Measurements from ENCODE around the gene R3HDM2. TPM values are rescaled to one million over a fixed set of nuclear protein-coding genes. Genes with fewer than 3 reads are reported as not detected.

R3HDM2 gene
- total and polyA plus RNA-seq, 2 donors (not counting 1 experiment from before 2014, with no cell fraction given) = 104 to 129 TPM

DNA sequence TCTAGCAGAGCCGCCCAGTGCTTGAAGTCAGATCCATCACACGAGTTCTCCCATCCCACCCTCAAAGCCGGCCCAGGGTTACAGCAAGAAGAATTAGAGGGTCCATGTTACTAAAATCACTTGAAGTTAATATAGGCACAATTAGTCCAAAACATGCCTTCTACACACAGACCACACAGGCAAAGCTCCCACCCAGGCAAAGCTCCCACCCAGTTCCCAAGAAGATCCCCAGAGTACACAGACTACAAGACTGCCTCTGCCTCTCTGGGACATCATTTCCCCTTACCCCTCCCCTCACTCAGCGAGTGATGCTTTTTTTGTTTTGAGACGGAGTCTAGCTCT lies 32.0 kb upstream of the R3HDM2 start:
- H3K4me1 Mint-ChIP-seq = peaks cover 40% of the 10 kb centered on the region
- Histone ChIP-seq H3K27ac (ENCODE audit: low read length in 2 of 2) (no peak overlapping the region), H2AFZ (ENCODE audit: insufficient read depth, low read depth, low read length, poor library complexity, severe bottlenecking) (peak overlapping the region; percentile 73), H3K9me3 (ENCODE audit: control extremely low read depth in 1 of 3, control insufficient read depth in 2 of 3, insufficient read depth in 1 of 3, low read length in 2 of 3) (no peaks in the 10 kb centered on the region), H3K9ac (ENCODE audit: low read length) (no peak overlapping the region), H4K20me1 (ENCODE audit: control insufficient read depth, insufficient read depth, low read length, poor library complexity, severe bottlenecking) (no peaks in the 10 kb centered on the region), H3K79me2 (ENCODE audit: control insufficient read depth, insufficient read depth, low read length) (peaks cover 6% of the 10 kb centered on the region), H3K36me3 (replicated peaks in 1 of 2; ENCODE audit: control extremely low read depth in 1 of 2, control insufficient read depth in 1 of 2, extremely low read depth in 1 of 2, insufficient read depth in 2 of 2, low read length in 1 of 2) (peaks cover 0 to 2% of the 10 kb centered on the region in 2 experiments), H3K27me3 (replicated peaks in 1 of 4; ENCODE audit: control extremely low read depth in 1 of 4, control insufficient read depth in 3 of 4, insufficient read depth in 4 of 4, low read length in 3 of 4) (no peaks in the 10 kb centered on the region), H3K4me2 (replicated peaks; ENCODE audit: low read depth, low read length, poor library complexity, severe bottlenecking) (peak overlapping the region; percentile 94), H3K4me3 (ENCODE audit: control extremely low read depth in 1 of 5, extremely low read depth in 1 of 5, insufficient read depth in 1 of 5, low read depth in 2 of 5, low read length in 4 of 5) (peak overlapping the region in 3 of 5 experiments; percentile 81 to 93 (median 90)), H3K4me1 (ENCODE audit: control insufficient read depth in 2 of 2, insufficient read depth in 2 of 2, low read length in 2 of 2) (peaks cover 23 to 48% of the 10 kb centered on the region in 2 donors)
- intact Hi-C loops (cut with micrococcal nuclease) = loop anchor here (1.0 kb wide), 5 partner anchors 13 to 231 kb away; partner anchors contain the start of genes DCTN2, MBD6 and OS9
- no peaks in the 10 kb centered on the region for H3K27me3 Mint-ChIP-seq
- H3K27ac Mint-ChIP-seq = peak overlapping the region; percentile 79
- no peaks in the 10 kb centered on the region for H3K9me3 Mint-ChIP-seq (ENCODE audit: insufficient read depth)
- no peak for ATAC-seq (ENCODE audit: low read depth)
- H3K4me3 Mint-ChIP-seq = peak overlapping the region; percentile 92
- 41% methylated on average over 3 of the region's 5 CpGs for WGBS (ENCODE audit: insufficient coverage)
- ChIA-PET CTCF (interaction anchor here (0.6 to 7.6 kb wide), 9 partner anchors 8 to 249 kb away, joined by 3 to 166 read pairs (median 3); partner anchors contain the start of genes ARHGAP9 and INHBE), POLR2A (interaction anchor here (0.5 to 3.9 kb wide), 3 partner anchors 16 to 93 kb away, joined by 3 to 39 read pairs (median 3); partner anchors contain the start of gene ARHGAP9)
- no peak for TF ChIP-seq EZH2 (IDR thresholded peaks at IDR 0.05; ENCODE audit: borderline replicate concordance, insufficient read depth, low read depth, low read length, poor library complexity, severe bottlenecking)
- TF ChIP-seq, protein P1, sequence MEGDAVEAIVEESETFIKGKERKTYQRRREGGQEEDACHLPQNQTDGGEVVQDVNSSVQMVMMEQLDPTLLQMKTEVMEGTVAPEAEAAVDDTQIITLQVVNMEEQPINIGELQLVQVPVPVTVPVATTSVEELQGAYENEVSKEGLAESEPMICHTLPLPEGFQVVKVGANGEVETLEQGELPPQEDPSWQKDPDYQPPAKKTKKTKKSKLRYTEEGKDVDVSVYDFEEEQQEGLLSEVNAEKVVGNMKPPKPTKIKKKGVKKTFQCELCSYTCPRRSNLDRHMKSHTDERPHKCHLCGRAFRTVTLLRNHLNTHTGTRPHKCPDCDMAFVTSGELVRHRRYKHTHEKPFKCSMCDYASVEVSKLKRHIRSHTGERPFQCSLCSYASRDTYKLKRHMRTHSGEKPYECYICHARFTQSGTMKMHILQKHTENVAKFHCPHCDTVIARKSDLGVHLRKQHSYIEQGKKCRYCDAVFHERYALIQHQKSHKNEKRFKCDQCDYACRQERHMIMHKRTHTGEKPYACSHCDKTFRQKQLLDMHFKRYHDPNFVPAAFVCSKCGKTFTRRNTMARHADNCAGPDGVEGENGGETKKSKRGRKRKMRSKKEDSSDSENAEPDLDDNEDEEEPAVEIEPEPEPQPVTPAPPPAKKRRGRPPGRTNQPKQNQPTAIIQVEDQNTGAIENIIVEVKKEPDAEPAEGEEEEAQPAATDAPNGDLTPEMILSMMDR (IDR thresholded peaks at IDR 0.05) = peak; percentile 1
- DNase-seq = no peak

DNA sequence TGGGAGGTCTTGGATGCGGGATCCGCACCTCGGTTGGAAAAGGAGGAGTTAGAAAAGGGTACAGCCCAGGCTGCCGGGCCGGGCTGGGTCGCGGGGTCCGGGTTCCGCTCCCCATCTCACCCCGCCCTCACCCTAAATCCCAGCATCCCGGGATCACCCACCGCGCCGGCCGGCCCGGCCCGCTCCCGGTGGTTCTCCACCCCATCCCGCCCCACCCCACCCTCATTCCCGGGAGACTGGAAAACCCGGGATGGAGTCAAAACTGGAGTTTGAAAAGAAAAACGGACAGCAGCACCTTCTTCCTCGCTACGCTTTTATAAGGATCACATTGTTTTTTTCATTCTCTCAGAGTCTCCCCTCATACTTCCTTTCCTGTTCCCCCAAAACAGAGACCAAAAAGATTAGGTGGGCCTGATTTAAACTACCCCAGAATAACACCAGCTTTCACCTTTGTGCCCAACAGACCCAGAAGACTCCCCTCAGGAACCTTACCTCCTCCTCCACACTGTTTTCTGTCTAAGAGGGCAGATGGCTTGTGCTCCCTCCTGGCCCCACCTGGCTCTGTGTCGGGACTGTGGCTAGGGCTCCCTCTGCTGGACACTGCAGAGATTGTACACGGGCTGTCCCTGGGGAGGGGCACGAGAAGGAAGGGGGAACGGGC lies 31.5 kb upstream of the R3HDM2 start:
- intact Hi-C loops (cut with micrococcal nuclease) = loop anchor here (1.0 kb wide), 5 partner anchors 14 to 232 kb away; partner anchors contain the start of genes DCTN2, MBD6 and OS9
- Histone ChIP-seq H3K4me2 (replicated peaks; ENCODE audit: low read depth, low read length, poor library complexity, severe bottlenecking) (peak overlapping the region; percentile 94), H3K9ac (ENCODE audit: low read length) (peak overlapping the region; percentile 81), H2AFZ (ENCODE audit: insufficient read depth, low read depth, low read length, poor library complexity, severe bottlenecking) (peak overlapping the region; percentile 73), H3K4me1 (ENCODE audit: control insufficient read depth in 2 of 2, insufficient read depth in 2 of 2, low read length in 2 of 2) (peaks cover 23 to 48% of the 10 kb centered on the region in 2 donors), H3K27ac (ENCODE audit: low read length in 2 of 2) (peak overlapping the region; percentile 15 to 58), H3K4me3 (ENCODE audit: control extremely low read depth in 1 of 5, extremely low read depth in 1 of 5, insufficient read depth in 1 of 5, low read depth in 2 of 5, low read length in 4 of 5) (peak overlapping the region; percentile 58 to 93 (median 81)), H3K9me3 (ENCODE audit: control extremely low read depth in 1 of 3, control insufficient read depth in 2 of 3, insufficient read depth in 1 of 3, low read length in 2 of 3) (no peaks in the 10 kb centered on the region), H3K27me3 (replicated peaks in 1 of 4; ENCODE audit: control extremely low read depth in 1 of 4, control insufficient read depth in 3 of 4, insufficient read depth in 4 of 4, low read length in 3 of 4) (no peaks in the 10 kb centered on the region), H3K79me2 (ENCODE audit: control insufficient read depth, insufficient read depth, low read length) (peaks cover 6% of the 10 kb centered on the region), H4K20me1 (ENCODE audit: control insufficient read depth, insufficient read depth, low read length, poor library complexity, severe bottlenecking) (no peaks in the 10 kb centered on the region), H3K36me3 (replicated peaks in 1 of 2; ENCODE audit: control extremely low read depth in 1 of 2, control insufficient read depth in 1 of 2, extremely low read depth in 1 of 2, insufficient read depth in 2 of 2, low read length in 1 of 2) (no peaks in the 10 kb centered on the region)
- peak overlapping the region; percentile 93 for H3K27ac Mint-ChIP-seq
- ATAC-seq (ENCODE audit: low read depth) (peak; percentile 64), DNase-seq (peak; percentile 96)
- no peaks in the 10 kb centered on the region for H3K27me3 Mint-ChIP-seq
- CTCF ChIA-PET = interaction anchor here (0.6 to 7.6 kb wide), 11 partner anchors 10 to 248 kb away, joined by 3 to 166 read pairs (median 3); partner anchors contain the start of gene ARHGAP9
- no peaks in the 10 kb centered on the region for H3K9me3 Mint-ChIP-seq (ENCODE audit: insufficient read depth)
- H3K4me3 Mint-ChIP-seq = peak overlapping the region; percentile 92
- 0% methylated on average over 24 of the region's 28 CpGs for WGBS (ENCODE audit: insufficient coverage)
- H3K4me1 Mint-ChIP-seq = peaks cover 40% of the 10 kb centered on the region
- no peak for TF ChIP-seq EZH2 (IDR thresholded peaks at IDR 0.05; ENCODE audit: borderline replicate concordance, insufficient read depth, low read depth, low read length, poor library complexity, severe bottlenecking)
- TF ChIP-seq, protein P1 (IDR thresholded peaks at IDR 0.05) = peak; percentile 88
- POLR2A ChIA-PET = interaction anchor here (0.5 to 3.9 kb wide), 4 partner anchors 16 to 93 kb away, joined by 3 to 39 read pairs (median 3); partner anchors contain the start of gene ARHGAP9

All from B cell (primary cell).